ENCODE measurements around the gene B3GAT3. TPM values are rescaled to one million over a fixed set of nuclear protein-coding genes. Genes with fewer than 3 reads are reported as not detected.
"Not testable (repeated sequence)": the region's sequence is repeated elsewhere in the genome, so short reads cannot be mapped to it uniquely, and the experiment has no call there.

The B3GAT3 gene
- total RNA-seq, 1 donor from 2014 or later, result 60.7 TPM

DNA sequence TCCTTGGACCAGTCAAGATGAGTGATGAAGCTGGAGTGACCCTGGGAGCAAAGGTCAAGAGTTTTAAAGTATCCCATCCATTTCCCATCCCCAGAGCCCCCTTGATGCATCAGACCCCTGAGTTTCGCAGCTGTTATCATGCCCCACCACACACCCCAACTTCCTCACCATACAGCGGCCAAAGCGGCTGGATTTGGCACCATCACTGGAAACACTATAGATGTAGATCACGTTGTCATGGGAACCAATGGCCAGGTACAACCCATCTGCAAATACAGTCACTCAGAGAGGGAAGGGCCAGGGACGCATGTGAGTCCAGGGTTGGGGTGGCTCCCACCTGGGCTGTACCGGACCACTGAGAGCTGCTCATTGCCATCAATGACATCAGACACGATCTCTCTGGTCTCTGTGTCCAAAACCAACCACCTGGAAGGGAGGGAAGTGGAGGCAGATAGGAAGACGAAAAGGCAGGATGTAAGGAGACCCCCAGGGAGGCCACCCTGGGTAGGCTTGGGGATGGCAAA lies 17.9 kb downstream of the B3GAT3 start:
- DNase-seq (ENCODE audit: low spot score), result no peak

DNA sequence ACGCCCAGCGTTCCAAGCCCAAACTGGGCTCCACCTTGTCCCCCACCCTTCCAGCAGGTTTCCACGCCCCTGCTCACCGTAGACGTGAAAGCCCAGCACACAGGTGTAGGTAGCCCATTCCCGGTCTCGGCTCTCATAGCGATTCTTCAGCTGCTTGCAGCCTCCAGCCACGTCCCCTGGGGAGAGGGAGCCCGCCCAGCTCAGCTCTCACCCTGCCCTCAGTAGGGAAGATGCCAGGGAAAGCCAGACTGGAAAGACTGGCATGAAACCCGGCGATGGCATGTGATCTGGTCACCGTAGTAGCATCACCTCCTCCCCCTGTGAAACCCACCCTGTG lies 18.7 kb downstream of the B3GAT3 start:
- no peak for DNase-seq (ENCODE audit: low spot score)

DNA sequence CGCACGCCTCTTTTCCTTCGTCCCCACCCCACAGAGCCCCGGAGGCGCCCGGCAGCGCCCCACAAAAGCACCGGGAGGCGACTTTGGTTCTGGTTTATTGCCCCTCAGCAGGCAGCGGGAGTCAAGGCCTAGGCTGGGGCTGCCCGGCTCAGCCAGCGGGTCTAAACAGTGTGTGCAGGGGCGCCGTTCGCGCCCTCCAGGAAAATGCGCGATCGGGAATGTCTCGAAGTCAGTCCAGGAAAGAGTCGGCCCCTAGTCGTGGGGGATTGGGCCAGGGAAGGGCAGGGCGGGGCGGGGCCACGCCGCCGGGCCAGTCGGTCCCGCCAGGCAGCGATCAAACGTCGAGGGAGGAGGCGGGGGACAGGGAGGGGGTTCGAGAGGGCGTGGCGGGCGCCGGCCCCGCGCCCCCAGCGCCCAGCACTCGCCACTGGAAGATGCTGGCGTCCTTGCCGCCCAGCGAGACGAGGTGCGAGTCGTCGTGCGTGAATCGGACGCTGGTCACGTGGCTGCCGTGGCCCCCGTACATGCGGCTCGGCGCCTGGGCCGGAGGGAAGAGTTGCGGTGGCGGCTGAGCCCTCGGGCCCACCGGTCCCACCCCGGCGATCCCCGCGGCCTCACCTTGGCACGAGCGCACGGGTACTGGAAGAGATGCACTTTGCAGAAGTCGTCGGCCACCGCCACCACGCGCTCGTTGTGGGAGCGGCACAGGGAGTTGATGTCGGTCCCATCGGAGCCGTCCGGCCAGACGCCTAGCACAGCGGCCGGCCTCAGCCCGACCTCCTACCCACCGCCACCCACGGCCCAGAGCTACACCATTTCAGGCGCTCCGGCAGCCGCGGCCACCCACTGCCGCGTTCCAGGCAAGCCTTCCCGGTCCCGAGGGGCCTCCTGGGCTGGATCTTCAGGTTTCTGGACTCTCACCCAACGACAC lies 19.4 kb downstream of the B3GAT3 start:
- DNase-seq (ENCODE audit: low spot score), result peak; percentile 59

GRCh38 chr11:62601372-62602140 lies 20.2 kb downstream of the B3GAT3 start, which contains the start of gene MTA2:
Gene MTA2 (minus strand): TSS chr11:62601865. CDS start chr11:62601450, 415 bp downstream.
- peak; percentile 98 for DNase-seq (ENCODE audit: low spot score)

GRCh38 chr11:62601122-62601371 lies 20.7 kb downstream of the B3GAT3 start:
- DNase-seq (ENCODE audit: low spot score), result peak; percentile 39

DNA sequence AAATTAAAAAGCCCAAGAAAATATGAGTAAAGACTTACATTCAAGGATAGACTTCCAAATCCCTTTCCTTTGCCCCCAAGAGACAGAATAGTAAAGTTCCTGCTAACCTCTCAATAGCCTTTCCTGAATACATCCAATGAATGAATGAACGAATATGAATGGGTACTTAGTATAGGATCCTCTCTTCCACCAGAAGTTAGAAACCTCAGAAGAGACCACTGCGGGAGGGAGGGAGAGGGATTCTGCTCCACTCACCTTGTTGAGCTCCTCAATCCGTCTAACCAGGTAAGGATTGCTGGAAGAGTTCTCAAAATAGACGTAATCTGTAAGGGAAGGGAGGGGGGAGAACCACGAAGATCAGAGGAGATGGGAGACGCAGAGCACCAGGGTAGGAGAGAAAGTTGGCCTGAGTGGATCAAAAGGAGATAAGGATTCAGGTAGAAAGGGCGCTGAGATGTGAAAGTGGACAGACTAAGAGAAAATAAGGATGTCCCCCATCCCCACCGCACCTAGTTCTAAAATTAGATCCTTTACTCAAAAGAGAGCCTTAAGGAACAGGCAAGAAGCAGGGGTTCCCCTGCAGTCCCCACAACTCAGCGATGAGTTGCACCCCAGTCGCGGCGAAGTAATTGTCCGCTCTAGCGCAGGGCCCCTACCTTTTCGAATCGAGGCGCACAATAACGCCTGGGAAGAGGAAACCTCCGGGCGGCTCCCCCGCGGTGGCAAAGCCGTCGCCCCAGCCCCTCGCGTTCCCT lies 21.2 kb downstream of the B3GAT3 start:
- DNase-seq (ENCODE audit: low spot score), result no peak

DNA sequence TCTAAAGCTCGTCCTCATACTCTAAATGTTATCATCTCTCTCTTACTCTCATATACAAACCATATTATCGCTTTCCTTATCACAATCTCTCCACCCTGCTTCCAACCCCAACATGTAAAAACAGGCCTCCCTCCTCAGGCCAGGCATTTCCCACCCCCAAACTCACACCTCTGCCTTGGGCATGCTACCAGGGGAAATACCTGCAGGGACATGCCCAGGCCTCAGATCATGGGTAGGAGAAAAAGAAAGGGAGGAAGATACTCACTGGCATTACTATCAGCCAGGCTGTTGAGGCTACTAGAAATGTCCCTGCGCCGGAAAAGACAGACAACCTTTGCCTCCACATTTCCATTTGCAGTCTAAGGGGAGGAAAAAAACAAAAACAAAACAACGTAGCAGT lies 21.9 kb downstream of the B3GAT3 start:
- no peak for DNase-seq (ENCODE audit: low spot score)

DNA sequence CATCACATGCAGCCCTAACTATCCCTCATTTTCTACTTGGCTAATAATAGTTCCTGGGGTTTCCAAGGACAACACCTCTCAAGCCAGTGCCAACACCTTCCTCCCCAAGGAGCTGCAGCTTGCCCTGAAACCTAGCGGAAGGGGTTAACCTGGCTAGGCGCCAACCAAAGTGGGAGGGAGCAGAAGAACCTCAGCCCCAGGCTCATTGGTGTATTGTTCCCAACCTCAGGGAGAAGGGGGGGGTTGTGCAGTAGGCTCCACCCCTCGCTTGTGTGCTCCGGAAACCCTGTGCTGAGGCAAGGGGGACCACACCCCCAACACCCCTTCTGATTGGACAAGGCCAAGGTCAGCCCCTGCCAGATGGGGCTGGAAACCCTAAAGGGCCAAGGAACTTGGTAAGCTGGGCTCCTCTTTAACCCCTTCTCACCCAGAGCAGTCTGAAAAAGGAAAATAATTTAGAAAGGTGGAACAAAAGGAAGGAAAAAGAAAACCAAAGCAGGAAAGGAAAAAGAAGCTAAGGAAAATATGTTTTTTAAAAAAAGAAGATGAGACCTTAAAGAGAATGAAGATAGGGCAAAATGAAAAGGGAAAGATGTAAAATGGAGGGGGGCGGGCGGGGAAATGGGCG lies 22.6 kb downstream of the B3GAT3 start:
- DNase-seq (ENCODE audit: low spot score), result peak; percentile 93

DNA sequence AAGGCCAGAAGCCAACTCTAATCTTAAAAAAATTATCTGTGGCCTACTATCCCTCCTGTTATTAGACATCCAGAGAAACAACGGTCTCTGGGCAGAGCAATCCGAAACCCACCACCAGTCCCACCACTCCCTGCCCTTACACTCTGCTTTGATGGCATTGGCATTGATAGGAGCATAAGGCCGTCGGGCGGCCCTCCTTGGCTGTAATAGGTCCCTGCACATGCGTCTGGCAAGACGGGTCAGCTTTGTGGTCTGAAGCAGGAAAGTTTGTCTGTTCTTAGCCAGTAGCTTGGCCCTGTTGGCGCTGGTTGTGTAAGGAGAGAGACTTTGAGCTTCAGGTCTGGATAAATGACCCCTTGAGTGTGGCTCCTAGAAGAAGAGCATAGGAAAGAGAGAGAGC lies 26.7 kb downstream of the B3GAT3 start:
- no peak for DNase-seq (ENCODE audit: low spot score)

- peak; percentile 84 for DNase-seq (ENCODE audit: low spot score)
Observed at GRCh38 chr11:62593434-62594044, 28.2 kb downstream of the B3GAT3 start.

DNA sequence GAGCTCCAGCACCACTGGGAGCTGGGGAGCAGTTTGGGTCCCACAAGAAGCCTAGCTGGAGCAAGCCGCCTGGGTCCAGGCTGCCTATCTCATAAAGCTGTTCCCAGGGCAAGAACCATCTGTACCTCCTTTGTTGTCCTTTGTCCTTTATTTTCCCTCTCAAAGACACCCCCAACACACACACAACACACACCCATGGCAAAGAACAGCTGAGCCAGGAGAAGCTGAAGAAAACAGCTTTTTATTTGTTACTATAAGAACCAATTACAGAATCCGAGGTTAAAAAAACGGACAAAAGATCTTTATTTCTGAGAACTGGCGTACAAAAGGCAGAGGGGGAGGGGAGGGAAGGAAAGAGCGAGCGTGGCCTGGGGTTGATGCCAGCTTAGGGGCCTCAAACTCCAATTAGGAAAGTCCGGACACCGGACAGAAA lies 28.8 kb downstream of the B3GAT3 start:
- DNase-seq (ENCODE audit: low spot score), result no peak

DNA sequence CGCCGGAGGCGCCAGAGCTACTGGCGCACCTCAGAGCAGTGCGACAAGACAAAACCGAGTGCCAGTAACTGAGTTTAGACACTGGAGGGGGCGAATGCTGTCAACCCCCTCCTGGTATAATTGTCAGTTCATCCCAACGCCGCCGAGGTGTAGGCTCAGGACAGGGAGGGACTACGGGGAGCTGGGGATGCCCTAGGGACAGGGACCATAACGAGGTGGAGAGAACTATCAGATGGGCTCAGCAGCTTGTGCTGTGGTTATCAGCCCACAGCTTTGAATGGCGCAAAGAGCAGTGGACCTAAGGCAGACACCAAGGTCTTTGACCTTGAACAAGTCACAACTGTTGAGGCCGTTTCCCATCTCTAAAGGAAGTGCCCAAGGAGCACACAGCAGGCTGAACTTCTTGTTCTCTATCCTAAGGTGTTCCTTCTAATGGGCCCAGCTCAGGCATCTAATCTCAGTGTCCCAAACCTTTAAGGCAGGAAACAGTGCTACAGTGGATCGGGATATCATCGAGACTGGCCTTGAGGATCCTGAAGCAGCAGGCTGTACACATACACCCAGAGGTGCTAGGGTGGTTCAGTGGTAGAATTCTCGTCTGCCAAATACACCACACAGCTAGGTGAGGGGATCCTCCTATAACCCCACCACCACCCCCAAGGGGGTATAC lies 29.5 kb downstream of the B3GAT3 start:
- DNase-seq (ENCODE audit: low spot score), result no peak

DNA sequence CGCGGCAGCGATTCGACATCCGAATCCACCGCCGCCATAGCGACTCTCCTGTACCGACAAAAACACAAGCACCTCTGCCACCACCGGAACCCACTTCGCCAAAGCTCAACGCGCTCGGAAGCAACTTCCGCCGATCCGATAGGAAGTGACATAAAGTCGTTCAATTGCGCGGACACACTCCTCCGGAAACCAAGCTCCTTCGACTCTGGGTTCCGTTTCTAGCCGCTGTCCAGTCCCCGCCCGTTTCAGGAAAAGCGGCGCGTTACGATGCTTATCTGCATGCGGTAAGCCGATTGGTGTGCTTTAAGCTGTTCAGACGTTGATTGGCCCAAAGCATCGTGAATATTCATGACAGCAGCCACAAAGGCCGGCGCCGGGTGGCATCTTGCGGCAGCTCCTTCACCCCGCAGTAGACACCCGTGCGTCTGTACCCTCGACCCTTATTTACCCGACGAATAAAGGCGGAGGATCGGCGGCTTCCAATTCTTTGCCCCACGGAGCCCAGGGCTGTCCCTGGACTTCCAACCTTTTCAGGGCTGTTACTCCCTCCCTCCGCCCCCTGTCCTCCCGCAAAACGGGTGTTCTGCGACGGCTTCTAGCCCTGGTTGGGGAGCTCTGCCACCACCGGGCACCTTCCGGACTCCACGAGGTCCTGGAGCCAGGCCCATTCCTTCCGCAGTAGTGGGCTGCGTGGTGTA lies 30.2 kb downstream of the B3GAT3 start, which contains the start of gene TUT1:
Gene TUT1, minus strand, starts transcription at position 76 of the 698 bp plus-strand sequence. Its CDS starts 38 bp downstream, at position 38.
- DNase-seq (ENCODE audit: low spot score), result peak; percentile 98

GRCh38 chr11:62588966-62589637 lies 32.7 kb downstream of the B3GAT3 start:
- DNase-seq (ENCODE audit: low spot score), result no peak

DNA sequence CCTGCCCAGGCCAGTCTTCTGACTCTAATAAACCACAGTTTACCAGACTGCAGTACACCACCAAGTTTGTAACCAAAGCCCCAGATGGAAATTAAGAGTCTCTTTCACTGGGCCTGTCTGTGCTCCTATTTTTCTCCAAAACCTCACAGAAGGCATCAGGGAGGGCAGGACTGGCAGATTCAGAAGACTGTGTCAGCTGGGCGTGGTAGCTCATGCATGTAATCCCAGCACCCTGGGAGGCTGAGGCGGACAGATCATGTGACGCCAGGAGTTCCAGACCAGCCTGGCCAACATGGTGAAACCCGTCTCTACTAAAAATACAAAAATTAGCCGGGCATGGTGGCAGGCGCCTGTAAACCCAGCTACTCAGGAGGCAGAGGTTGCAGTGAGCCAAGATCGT lies 36.4 kb downstream of the B3GAT3 start:
- DNase-seq (ENCODE audit: low spot score), result not testable (repeated sequence)

GRCh38 chr11:62581735-62582134 lies 40.1 kb downstream of the B3GAT3 start:
- not testable (repeated sequence) for DNase-seq (ENCODE audit: low spot score)

DNA sequence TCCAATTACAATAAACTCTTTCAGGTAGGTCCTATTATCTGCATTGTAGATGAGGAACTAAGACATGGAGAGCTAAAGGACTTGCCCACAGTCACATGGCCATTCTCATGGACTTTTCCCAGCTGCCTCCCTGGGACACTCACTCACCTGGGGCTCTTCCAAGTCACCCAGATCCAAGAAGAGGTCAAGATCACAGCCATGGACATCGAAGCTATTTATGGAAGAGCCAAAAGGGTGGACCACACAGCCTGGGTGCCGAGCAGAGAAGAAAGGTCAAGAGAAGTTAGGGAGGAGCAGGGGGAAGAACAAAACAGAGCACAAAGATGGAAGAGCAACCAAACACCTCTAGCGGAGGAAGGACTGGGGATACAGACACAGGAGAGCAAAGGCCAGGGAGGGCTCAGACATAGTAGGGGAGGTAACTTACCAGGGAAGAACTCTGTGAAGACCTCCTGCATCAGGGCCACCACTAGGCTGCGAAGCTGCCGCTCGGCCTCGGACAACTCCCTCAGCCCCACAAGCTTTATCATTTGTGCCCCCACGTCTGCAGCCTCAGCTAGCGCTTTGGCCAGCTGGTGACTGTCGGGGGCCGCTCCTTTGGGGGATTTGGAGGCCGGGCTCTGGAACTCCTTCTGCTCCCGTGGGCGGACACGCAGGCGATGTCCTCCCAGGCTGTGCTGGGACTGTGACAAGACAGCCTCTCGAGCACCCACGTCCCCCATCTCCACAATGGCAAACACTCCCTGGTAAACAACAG lies 40.6 kb downstream of the B3GAT3 start:
- DNase-seq (ENCODE audit: low spot score), result no peak

DNA sequence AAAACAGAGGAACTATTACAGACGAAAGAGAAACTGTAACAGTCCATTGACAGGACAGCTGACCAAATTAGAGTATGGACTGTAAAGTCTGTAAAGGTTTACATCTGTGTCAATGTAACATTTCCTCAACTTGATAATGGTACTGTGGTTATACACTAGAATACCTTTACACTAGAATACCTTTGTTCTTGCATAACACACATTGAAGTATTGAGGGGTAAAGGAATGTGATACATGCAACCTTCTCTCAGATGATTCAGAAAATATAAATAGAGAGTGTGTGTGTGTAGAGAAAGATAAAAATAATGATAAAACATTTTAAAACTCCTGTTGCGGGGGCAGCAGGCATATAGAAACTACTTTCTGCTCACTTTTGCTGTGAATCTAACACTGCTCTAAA lies 42.5 kb downstream of the B3GAT3 start:
- no peak for DNase-seq (ENCODE audit: low spot score)

GRCh38 chr11:62578541-62578940 lies 43.2 kb downstream of the B3GAT3 start:
- no peak for DNase-seq (ENCODE audit: low spot score)
